ENCODE data around the gene KAZN. TPM values are rescaled to one million over a fixed set of nuclear protein-coding genes. Genes with fewer than 3 reads are reported as not detected.

The KAZN gene
- polyA plus RNA-seq, 1 donor (not counting 4 experiments of a cell fraction or from before 2014, with no cell fraction given), result 5.9 TPM

DNA sequence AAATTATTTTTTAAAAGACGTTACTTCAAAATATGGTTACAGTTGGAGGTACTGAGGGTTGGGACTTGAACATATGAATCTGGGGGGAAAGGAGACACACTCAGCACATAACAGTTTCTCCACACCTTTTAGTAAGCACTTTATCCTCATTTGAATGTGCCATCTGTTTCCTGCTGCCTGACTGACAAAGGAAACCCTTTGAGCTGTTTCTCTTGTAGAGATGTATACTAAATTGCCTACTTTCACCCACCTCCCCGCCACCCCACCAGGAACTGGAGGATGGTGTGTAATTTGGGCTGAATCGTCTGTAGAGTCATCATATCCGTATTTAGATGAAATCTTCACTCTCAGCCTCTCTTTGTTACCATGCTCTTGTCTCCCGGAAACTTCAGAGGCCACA, 108.1 kb downstream of the KAZN start:
- no peaks in the 10 kb centered on the region for H3K36me3 ChIP-seq (ENCODE audit: control insufficient read depth in 2 of 2, extremely low read depth in 1 of 2, insufficient read depth in 2 of 2, low read length in 2 of 2)
- no peaks in the 10 kb centered on the region for H3K27me3 ChIP-seq (ENCODE audit: control insufficient read depth, extremely low read depth, insufficient read depth, low read length)
- H3K9me1 ChIP-seq (ENCODE audit: control insufficient read depth, extremely low read depth, insufficient read depth, low read length), result no peaks in the 10 kb centered on the region
- H3K4me1 ChIP-seq (ENCODE audit: control insufficient read depth, extremely low read depth, insufficient read depth, low read length), result no peaks in the 10 kb centered on the region
- TF ChIP-seq EZH2 (IDR thresholded peaks at IDR 0.05; ENCODE audit: low read length), result no peak
- TF ChIP-seq, protein P1, sequence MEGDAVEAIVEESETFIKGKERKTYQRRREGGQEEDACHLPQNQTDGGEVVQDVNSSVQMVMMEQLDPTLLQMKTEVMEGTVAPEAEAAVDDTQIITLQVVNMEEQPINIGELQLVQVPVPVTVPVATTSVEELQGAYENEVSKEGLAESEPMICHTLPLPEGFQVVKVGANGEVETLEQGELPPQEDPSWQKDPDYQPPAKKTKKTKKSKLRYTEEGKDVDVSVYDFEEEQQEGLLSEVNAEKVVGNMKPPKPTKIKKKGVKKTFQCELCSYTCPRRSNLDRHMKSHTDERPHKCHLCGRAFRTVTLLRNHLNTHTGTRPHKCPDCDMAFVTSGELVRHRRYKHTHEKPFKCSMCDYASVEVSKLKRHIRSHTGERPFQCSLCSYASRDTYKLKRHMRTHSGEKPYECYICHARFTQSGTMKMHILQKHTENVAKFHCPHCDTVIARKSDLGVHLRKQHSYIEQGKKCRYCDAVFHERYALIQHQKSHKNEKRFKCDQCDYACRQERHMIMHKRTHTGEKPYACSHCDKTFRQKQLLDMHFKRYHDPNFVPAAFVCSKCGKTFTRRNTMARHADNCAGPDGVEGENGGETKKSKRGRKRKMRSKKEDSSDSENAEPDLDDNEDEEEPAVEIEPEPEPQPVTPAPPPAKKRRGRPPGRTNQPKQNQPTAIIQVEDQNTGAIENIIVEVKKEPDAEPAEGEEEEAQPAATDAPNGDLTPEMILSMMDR (optimal IDR thresholded peaks at IDR 0.05 in 1 of 3, IDR thresholded peaks at IDR 0.05 in 1 of 3, conservative IDR thresholded peaks at IDR 0.05 in 1 of 3; ENCODE audit: extremely low read depth in 1 of 3, insufficient read depth in 2 of 3, low read length in 3 of 3), result no peak
- H3K4me3 ChIP-seq (ENCODE audit: control insufficient read depth in 2 of 3, extremely low read depth in 1 of 3, insufficient read depth in 2 of 3, low read depth in 1 of 3, low read length in 3 of 3), result no peak overlapping the region
- no peaks in the 10 kb centered on the region for H3K9me3 ChIP-seq (ENCODE audit: control insufficient read depth, low read depth, low read length)
- no peak overlapping the region for H3K9ac ChIP-seq (ENCODE audit: control insufficient read depth, extremely low read depth, insufficient read depth, low read length)
- H2AFZ ChIP-seq (ENCODE audit: control insufficient read depth, low read length), result no peak overlapping the region
- H3K79me2 ChIP-seq (ENCODE audit: control insufficient read depth, insufficient read depth, low read length), result no peaks in the 10 kb centered on the region
- DNase-seq (ENCODE audit: low read depth, low spot score), result no peak
- no peak overlapping the region for H3K27ac ChIP-seq (ENCODE audit: control insufficient read depth, insufficient read depth, low read length)
- dilution Hi-C loops (cut with MboI; ENCODE audit: extremely low pct_ligation_motif_present, low sequenced_read_pairs), result no loop called here
- H3K4me2 ChIP-seq (ENCODE audit: control insufficient read depth, extremely low read depth, insufficient read depth, low read depth, low read length), result no peak overlapping the region
- no peak for FAIRE-seq
- H4K20me1 ChIP-seq (ENCODE audit: control insufficient read depth, extremely low read depth, insufficient read depth, low read length), result no peaks in the 10 kb centered on the region

- H4K20me1 ChIP-seq (ENCODE audit: control insufficient read depth, extremely low read depth, insufficient read depth, low read length), result no peaks in the 10 kb centered on the region
- H3K9me1 ChIP-seq (ENCODE audit: control insufficient read depth, extremely low read depth, insufficient read depth, low read length), result no peaks in the 10 kb centered on the region
- H3K79me2 ChIP-seq (ENCODE audit: control insufficient read depth, insufficient read depth, low read length), result no peaks in the 10 kb centered on the region
- dilution Hi-C loops (cut with MboI; ENCODE audit: extremely low pct_ligation_motif_present, low sequenced_read_pairs), result no loop called here
- H2AFZ ChIP-seq (ENCODE audit: control insufficient read depth, low read length), result no peak overlapping the region
- no peak overlapping the region for H3K27ac ChIP-seq (ENCODE audit: control insufficient read depth, insufficient read depth, low read length)
- DNase-seq (ENCODE audit: low read depth, low spot score) (no peak), FAIRE-seq (no peak)
- H3K4me2 ChIP-seq (ENCODE audit: control insufficient read depth, extremely low read depth, insufficient read depth, low read depth, low read length), result no peak overlapping the region
- no peaks in the 10 kb centered on the region for H3K36me3 ChIP-seq (ENCODE audit: control insufficient read depth in 2 of 2, extremely low read depth in 1 of 2, insufficient read depth in 2 of 2, low read length in 2 of 2)
- no peak for TF ChIP-seq EZH2 (IDR thresholded peaks at IDR 0.05; ENCODE audit: low read length)
- TF ChIP-seq, protein P1 (optimal IDR thresholded peaks at IDR 0.05 in 1 of 3, IDR thresholded peaks at IDR 0.05 in 1 of 3, conservative IDR thresholded peaks at IDR 0.05 in 1 of 3; ENCODE audit: extremely low read depth in 1 of 3, insufficient read depth in 2 of 3, low read length in 3 of 3), result no peak
- peaks cover under 1% of the 10 kb centered on the region for H3K4me1 ChIP-seq (ENCODE audit: control insufficient read depth, extremely low read depth, insufficient read depth, low read length)
- H3K9ac ChIP-seq (ENCODE audit: control insufficient read depth, extremely low read depth, insufficient read depth, low read length), result no peak overlapping the region
- H3K4me3 ChIP-seq (ENCODE audit: control insufficient read depth in 2 of 3, extremely low read depth in 1 of 3, insufficient read depth in 2 of 3, low read depth in 1 of 3, low read length in 3 of 3), result no peak overlapping the region
- no peaks in the 10 kb centered on the region for H3K9me3 ChIP-seq (ENCODE audit: control insufficient read depth, low read depth, low read length)
- H3K27me3 ChIP-seq (ENCODE audit: control insufficient read depth, extremely low read depth, insufficient read depth, low read length), result no peaks in the 10 kb centered on the region
Measured at GRCh38 chr1:14707531-14708445, 109.3 kb downstream of the KAZN start.
